ENCODE results near the gene CIB4. TPM values are rescaled to one million over a fixed set of nuclear protein-coding genes. Genes with fewer than 3 reads are reported as not detected.

The CIB4 gene
- total and polyA plus RNA-seq, 2 experiments from 2014 or later = not detected

- no peaks in the 10 kb centered on the region for H3K4me1 ChIP-seq (ENCODE audit: insufficient read depth)
- no peaks in the 10 kb centered on the region for H3K79me2 ChIP-seq (ENCODE audit: insufficient read depth)
- 77 to 80% methylated on average over 7 of the region's 7 CpGs for WGBS, 2 experiments (ENCODE audit: low coverage in 1 of 2, low lambda C conversion rate in 2 of 2, missing lambda C conversion rate in 2 of 2)
- H3K27ac ChIP-seq = no peak overlapping the region
- TF ChIP-seq EZH2phosphoT487 (IDR thresholded peaks at IDR 0.05; ENCODE audit: insufficient read depth, low read depth) (no peak), EZH2 (IDR thresholded peaks at IDR 0.05; ENCODE audit: insufficient read depth, poor library complexity, severe bottlenecking) (no peak)
- no peak overlapping the region for H2AFZ ChIP-seq
- H3K27me3 ChIP-seq (replicated peaks; ENCODE audit: insufficient read depth) = peaks cover 29% of the 10 kb centered on the region
- no peaks in the 10 kb centered on the region for H3K9me2 ChIP-seq (ENCODE audit: insufficient read depth)
- H3K36me3 ChIP-seq (ENCODE audit: low read depth) = no peaks in the 10 kb centered on the region
- in situ Hi-C loops (cut with MboI) = no loop called here
- H3F3A ChIP-seq (ENCODE audit: insufficient read depth) = 0 out of 2 replicates have a peak, but pooled peaks cover 10% of the 10 kb centered on the region
- H3K4me2 ChIP-seq (ENCODE audit: unreplicated experiment) = no peak overlapping the region
- no peak for DNase-seq
- H4K20me1 ChIP-seq (ENCODE audit: insufficient read depth) = no peaks in the 10 kb centered on the region
- no peak overlapping the region for H3K4me3 ChIP-seq
- no peaks in the 10 kb centered on the region for H3K9me3 ChIP-seq (ENCODE audit: low read depth)
- no peak overlapping the region for H3K9ac ChIP-seq
Observed at GRCh38 chr2:26651470-26651771, 10.3 kb upstream of the CIB4 start.

- H3K9me3 ChIP-seq (ENCODE audit: low read depth) = no peaks in the 10 kb centered on the region
- H3K9me2 ChIP-seq (ENCODE audit: insufficient read depth) = no peaks in the 10 kb centered on the region
- no peak overlapping the region for H2AFZ ChIP-seq
- H3F3A ChIP-seq (ENCODE audit: insufficient read depth) = 0 out of 2 replicates have a peak, but pooled peaks cover 10% of the 10 kb centered on the region
- no peak overlapping the region for H3K4me3 ChIP-seq
- H3K36me3 ChIP-seq (ENCODE audit: low read depth) = no peaks in the 10 kb centered on the region
- H3K9ac ChIP-seq = no peak overlapping the region
- 39 to 42% methylated on average over 12 of the region's 12 CpGs for WGBS, 2 experiments (ENCODE audit: low coverage in 1 of 2, low lambda C conversion rate in 2 of 2, missing lambda C conversion rate in 2 of 2)
- peak; percentile 6 for DNase-seq
- H3K27me3 ChIP-seq (replicated peaks; ENCODE audit: insufficient read depth) = peaks cover 33% of the 10 kb centered on the region
- no peak overlapping the region for H3K27ac ChIP-seq
- H3K79me2 ChIP-seq (ENCODE audit: insufficient read depth) = no peaks in the 10 kb centered on the region
- in situ Hi-C loops (cut with MboI) = no loop called here
- H3K4me2 ChIP-seq (ENCODE audit: unreplicated experiment) = no peak overlapping the region
- H3K4me1 ChIP-seq (ENCODE audit: insufficient read depth) = no peaks in the 10 kb centered on the region
- TF ChIP-seq EZH2phosphoT487 (IDR thresholded peaks at IDR 0.05; ENCODE audit: insufficient read depth, low read depth) = no peak
- no peak for TF ChIP-seq EZH2 (IDR thresholded peaks at IDR 0.05; ENCODE audit: insufficient read depth, poor library complexity, severe bottlenecking)
- H4K20me1 ChIP-seq (ENCODE audit: insufficient read depth) = no peaks in the 10 kb centered on the region
Observed at GRCh38 chr2:26650713-26651469, 9.7 kb upstream of the CIB4 start.

- WGBS, 2 experiments (ENCODE audit: low coverage in 1 of 2, low lambda C conversion rate in 2 of 2, missing lambda C conversion rate in 2 of 2) = 65 to 68% methylated on average over 12 of the region's 12 CpGs
- TF ChIP-seq EZH2 (IDR thresholded peaks at IDR 0.05; ENCODE audit: insufficient read depth, poor library complexity, severe bottlenecking) (no peak), EZH2phosphoT487 (IDR thresholded peaks at IDR 0.05; ENCODE audit: insufficient read depth, low read depth) (no peak)
- in situ Hi-C loops (cut with MboI) = no loop called here
Observed at GRCh38 chr2:26649992-26650712, 9.0 kb upstream of the CIB4 start.

GRCh38 chr2:26649322-26649721 lies 8.2 kb upstream of the CIB4 start:
- Histone ChIP-seq H3K9me3 (ENCODE audit: low read depth) (no peaks in the 10 kb centered on the region), H3K36me3 (ENCODE audit: low read depth) (no peaks in the 10 kb centered on the region), H3K4me3 (no peak overlapping the region), H3K4me1 (ENCODE audit: insufficient read depth) (no peaks in the 10 kb centered on the region), H3K4me2 (ENCODE audit: unreplicated experiment) (no peak overlapping the region), H3K27me3 (replicated peaks; ENCODE audit: insufficient read depth) (peaks cover 43% of the 10 kb centered on the region), H2AFZ (no peak overlapping the region), H3K9me2 (ENCODE audit: insufficient read depth) (no peaks in the 10 kb centered on the region), H3F3A (ENCODE audit: insufficient read depth) (0 out of 2 replicates have a peak, but pooled peaks cover 10% of the 10 kb centered on the region), H3K79me2 (ENCODE audit: insufficient read depth) (no peaks in the 10 kb centered on the region), H4K20me1 (ENCODE audit: insufficient read depth) (no peaks in the 10 kb centered on the region), H3K27ac (no peak overlapping the region), H3K9ac (no peak overlapping the region)
- TF ChIP-seq EZH2phosphoT487 (IDR thresholded peaks at IDR 0.05; ENCODE audit: insufficient read depth, low read depth) = no peak
- whole genome bisulfite sequencing, 2 experiments (ENCODE audit: low coverage in 1 of 2, low lambda C conversion rate in 2 of 2, missing lambda C conversion rate in 2 of 2) = 20 to 22% methylated on average over 7 of the region's 7 CpGs
- in situ Hi-C loops (cut with MboI) = no loop called here
- DNase-seq = no peak

More at GRCh38 chr2:26649992-26650712, 9.0 kb upstream of the CIB4 start:
- Histone ChIP-seq H3F3A (ENCODE audit: insufficient read depth) (0 out of 2 replicates have a peak, but pooled peaks cover 10% of the 10 kb centered on the region), H3K27me3 (replicated peaks; ENCODE audit: insufficient read depth) (peaks cover 40% of the 10 kb centered on the region), H3K27ac (no peak overlapping the region), H3K4me1 (ENCODE audit: insufficient read depth) (no peaks in the 10 kb centered on the region), H3K36me3 (ENCODE audit: low read depth) (no peaks in the 10 kb centered on the region), H3K9me3 (ENCODE audit: low read depth) (no peaks in the 10 kb centered on the region), H3K9ac (no peak overlapping the region), H3K79me2 (ENCODE audit: insufficient read depth) (no peaks in the 10 kb centered on the region), H2AFZ (no peak overlapping the region), H3K4me2 (ENCODE audit: unreplicated experiment) (no peak overlapping the region), H3K9me2 (ENCODE audit: insufficient read depth) (no peaks in the 10 kb centered on the region), H3K4me3 (no peak overlapping the region), H4K20me1 (ENCODE audit: insufficient read depth) (no peaks in the 10 kb centered on the region)
- no peak for DNase-seq

Measured in GM23248 (cell line).